CMK (cell line): Measurements from ENCODE around the gene SRP9.
"Not testable (repeated sequence)": the region's sequence is repeated elsewhere in the genome, so short reads cannot be mapped to it uniquely, and the experiment has no call there.

Source experiments
- DNase-seq: peaks from one replicate; pipeline ENCODE4 v3.0.0-alpha.2; 2010; ENCODE audit warnings: low read depth

Gene SRP9

DNA sequence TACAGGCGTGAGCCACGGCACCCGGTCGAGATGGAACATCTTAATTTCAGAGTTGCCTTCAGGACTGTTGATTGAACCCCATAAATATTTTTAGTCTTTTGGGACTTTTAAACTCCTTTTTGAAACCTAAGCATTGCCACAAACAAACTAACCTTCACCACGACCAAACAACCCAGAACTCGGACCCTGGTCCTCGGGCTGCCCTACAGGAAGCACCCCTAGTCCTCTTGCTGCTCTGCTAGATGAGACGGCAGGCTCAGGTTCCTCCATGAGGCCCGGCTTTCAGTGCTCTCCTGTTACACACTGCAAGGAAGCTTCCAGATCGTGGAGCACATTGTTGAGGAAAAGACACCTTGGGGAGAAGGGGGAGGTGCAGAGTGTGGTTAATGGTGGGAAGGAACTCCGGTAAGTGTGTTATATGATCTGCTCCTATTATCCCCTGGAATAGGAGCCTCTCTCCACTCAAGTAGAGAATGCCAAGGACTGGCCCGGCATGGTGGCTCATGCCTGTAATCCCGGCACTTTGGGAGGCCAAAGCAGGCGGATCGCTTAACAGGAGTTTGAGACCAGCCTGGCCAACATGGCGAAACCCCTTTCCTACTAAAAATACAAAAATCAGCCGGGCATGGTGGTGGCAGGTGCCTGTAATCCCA is 38.0 kb downstream of the SRP9 start:
- DNase-seq: no peak

DNA sequence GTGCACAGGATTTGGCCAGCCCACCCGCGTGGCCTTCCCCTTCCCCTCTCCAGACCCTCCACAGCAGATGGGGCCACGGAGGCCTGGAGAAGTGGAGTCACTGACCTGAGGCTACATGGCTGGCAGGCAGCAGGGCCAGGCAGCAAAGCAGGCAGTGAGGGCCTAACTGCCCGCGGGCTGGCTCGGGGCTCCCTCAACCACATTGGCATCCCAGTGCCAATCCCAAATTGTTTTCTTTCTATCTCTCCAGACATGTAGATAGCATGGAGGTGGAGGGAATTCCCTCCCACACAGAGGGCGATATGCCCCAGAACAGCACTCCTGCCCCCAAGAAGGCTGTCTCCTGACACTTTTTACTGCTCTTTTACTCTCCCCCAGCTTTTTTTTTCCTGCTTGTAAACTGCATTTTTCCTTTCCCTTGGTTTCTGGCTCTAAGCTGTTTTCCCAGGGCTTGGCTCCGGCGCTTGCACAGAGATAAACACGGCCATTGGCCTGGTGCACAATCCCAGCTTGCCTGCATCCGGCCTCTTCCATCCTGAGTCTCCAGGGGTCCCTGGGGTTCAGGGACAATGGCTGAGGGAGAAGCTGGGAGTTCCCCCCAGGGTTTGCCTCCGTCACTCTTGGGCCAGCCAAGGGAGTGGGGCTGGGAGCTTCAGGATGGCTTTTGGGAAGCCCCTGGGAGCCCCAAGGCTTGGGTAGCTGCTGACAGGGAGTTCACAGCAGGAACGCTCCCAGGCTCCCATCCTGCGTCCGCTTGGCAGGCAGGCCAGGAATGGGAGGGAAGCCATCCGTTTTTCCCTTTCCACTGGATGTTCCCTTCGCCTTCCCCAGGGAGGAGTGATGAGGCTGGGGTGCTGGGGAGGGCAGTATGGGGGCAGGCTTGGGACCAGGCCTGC is 39.3 kb downstream of the SRP9 start:
- no peak for DNase-seq

DNA sequence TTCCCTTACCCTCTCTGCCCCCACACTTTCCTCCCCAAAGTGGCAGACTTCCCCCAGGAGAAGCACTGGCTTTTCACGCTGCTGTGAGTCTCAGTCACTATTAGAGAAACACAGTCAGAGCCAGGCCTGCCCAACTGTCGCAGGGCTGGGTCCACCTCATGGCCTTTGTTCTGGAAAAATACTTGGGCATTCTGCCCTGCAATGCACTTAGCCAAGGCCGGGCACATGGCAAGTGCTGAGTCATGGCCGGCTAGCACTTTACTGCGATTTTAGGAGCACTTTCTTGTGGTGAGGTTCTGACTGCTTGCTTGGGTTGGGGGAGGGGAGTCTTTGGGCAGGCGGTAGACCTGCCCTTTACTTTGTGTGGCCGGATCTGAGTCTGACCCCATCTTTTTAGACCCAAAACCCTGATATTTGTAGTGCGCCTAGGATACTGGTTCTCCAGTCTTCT is 40.0 kb downstream of the SRP9 start:
- DNase-seq: no peak

DNA sequence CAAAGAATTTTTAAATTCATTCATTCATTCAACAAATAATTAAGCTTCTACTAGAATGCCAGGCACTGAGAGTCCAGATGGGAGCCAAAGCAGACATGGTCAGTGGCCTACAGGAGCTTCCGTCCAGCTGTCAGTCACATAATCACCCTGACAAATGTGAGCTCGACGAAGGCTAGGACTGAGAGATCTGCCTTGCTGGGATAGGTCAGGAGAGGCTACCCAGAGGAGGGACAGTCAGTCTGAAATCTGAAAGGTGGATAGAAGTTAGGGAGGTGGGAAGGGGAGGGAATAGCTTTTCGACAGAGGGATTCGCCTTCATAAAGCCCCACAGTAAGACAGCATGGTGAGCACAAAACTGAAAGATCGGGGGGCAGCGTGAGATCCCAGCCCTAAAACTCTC is 40.6 kb downstream of the SRP9 start:
- no peak for DNase-seq

DNA sequence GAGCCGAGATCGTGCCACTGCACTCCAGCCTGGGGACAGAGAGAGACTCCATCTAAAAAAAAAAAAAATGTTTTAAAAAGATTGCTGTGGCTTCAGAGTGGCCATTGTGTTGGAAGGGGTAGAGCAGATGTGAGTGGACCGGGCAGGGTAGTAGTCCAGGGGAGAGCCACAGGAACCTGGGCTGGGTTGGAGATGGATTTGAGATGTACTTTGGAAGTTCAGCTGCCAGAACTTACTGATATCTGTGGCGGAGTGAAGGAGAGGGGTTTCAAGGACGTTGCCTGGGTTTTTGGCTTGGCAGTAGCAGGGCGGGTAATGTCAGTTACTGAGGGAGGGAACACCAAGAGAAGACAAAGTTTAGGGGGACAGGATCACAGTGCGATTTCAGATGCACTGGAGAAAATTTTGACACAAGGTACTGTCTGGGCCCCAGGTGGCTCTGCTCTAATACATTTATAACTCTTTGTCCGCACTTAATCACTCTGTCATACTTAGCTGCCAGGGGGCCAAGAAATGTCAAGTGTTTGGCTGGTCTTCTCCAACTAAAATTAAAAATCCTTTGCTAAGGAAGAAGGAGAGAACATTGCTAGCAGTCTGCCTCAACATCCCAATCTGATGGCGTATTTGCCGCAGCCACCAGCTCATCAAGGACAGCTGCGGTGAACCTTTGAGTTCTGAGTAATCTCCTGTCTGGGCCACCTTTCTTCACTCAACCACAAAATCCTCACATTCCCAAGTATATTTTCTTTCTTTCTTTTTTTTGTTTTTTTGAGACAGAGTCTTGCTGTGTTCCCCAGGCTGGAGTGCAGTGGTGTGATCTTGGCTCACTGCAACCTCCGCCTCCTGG is 41.9 kb downstream of the SRP9 start:
- DNase-seq: no peak

DNA sequence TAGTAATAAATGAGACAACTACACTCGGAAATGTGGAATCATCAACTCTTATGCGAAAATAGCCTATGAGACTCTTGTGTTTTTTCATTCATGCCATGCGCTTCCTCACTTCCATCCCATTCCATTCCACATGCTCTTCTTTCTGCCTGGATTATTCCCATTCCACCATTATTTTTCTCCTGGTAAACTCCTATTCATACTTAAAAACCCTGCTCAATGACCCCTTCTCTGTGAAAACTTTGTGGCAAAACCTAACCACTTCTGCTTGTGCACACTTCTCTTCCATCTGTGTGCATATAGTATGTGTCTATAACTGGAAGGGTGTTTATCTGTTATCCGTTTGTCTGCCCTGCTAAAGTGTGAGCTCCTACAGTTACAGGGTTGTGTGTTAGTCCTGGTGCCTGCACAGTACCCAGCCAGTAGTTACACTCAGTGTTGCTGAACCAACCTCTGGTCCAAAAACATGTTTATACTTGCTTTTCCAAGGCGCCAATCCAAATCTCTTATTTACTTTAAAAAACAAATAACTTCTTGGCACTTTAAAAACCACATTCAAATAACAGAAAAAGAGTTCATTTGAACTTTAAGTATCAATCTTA is 43.0 kb downstream of the SRP9 start:
- DNase-seq: no peak

DNA sequence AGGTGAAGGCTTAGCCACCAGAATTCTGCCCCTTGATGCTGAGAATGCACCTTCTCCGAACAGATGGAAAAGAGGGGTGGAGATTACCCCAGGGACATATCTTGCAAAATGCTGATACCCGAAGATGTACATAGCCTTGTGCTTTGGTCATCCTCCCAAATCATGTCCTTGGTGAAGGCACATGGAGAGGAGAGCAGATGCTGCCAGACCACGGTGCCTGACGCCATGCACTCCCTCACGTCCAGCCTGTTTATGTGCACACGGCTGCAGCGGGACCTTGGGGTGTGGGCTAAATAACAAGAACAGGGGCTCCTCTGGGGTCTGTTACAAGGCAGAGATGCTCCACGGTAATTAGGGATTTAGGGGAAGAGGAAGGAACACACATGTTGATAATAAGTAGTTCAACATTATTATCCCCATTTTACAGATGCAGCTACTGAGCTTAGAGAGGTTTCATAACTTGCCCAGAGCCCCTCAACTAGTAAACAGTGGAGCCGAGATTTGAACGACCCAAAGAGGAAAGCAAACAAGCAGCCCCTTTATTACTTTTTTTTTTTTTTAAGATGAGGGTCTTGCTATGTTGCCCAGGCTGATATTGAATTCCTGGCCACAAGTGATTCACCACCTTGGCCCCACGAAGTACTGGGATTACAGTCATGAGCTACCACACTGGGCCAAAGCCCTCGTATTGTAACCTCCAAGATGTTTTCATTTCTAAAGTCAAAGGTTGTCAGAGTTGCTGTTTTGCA is 45.2 kb downstream of the SRP9 start:
- no peak for DNase-seq

DNA sequence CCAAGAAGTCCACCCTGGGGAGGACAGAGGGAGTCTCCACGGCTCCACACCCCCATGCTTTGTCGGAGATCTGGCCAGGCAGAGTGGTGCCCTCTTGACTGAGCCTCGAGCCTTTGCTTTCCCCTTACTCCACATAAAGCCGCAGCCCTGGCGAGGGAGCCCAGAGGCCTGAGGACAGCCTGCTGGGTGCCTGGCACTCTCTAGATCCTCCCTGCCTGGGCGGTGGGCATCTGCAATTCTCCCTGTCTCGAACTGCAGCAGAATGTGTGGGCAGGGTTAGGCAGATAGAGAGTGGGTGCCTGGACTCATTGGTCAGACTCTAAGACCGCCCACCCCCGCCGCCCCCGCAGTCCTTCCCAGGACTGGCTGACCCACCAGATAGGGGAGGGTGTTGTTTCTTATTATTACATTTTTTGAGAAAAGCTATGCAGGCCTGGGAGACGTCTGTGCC is 46.2 kb downstream of the SRP9 start:
- DNase-seq: no peak

DNA sequence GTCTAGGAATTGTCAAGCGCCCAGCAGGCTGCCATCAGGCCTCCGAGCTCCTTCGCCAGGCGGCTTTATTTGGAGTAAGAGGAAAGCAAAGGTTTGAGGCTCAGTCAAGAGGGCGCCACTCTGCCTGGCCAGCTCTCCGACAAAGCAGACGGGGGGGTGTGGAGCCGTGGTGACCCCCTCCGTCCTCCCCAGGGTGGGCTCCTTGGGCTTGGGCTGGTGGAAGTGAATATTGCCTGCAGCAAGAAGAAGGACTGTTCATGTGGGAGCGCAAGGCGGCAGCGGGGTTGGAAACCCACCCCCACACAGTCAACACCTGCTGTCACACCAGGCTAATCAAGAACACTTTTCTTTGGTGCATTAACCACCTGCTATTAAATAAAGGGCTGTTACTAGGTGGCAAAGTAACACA is 46.9 kb downstream of the SRP9 start:
- no peak for DNase-seq

DNA sequence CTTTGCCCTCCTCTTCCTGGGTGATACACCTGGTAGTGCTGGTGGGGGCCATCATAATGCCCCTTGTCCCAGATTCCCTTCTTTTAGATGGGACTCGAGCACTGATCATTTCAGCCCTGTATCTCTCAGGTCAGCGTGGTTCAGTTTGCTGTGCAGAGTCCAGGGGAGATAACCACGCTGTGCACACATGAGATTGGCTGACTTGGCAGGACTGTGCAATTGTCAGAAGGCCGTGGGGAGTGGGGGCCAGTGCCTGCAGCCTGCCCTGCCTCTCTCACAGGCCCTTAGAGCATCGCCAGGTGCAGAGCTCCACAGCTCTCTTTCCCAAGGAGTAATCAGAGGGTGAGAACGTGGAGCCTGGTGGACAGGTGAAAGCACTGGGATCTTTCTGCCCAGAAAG is 47.5 kb downstream of the SRP9 start:
- no peak for DNase-seq

DNA sequence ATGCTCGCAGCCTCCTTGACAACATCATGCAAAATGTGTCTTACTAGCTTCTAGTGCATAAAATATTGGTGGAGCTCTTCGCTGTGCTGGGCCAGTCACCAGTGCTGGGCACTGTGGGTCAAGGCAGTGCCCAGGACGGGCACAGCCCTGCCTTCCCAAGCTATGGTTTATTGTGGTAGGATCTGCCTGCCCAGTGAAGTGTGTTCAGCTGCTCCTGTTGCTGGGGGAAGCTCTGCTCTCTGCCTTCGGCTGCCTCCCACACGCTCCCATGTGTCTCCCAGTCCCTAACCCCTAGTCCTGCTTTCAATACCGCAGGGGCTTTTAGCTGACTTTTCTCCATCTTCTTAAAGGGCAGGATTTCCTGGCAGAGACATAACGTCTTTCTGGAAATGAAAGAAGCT is 48.0 kb downstream of the SRP9 start:
- no peak for DNase-seq

DNA sequence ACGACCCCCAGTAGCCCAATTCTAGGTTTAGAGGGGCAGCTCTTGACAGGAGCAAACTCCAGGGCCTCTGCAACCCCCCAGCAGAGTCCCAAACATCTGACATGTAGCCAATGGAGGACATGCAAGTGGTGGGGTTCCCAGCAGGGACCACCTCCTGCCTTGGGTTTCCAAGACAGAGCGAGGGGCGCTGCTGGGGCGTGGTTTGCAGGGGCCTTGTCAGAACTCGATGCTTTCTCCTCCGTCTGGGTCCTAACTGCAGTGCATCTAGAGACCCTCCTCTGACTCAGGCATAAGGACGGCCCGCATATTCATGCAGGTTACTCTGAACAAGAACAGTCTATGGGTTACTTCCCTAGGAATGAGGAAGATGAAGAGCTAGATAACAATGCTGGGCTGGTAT is 49.5 kb downstream of the SRP9 start:
- DNase-seq: no peak

DNA sequence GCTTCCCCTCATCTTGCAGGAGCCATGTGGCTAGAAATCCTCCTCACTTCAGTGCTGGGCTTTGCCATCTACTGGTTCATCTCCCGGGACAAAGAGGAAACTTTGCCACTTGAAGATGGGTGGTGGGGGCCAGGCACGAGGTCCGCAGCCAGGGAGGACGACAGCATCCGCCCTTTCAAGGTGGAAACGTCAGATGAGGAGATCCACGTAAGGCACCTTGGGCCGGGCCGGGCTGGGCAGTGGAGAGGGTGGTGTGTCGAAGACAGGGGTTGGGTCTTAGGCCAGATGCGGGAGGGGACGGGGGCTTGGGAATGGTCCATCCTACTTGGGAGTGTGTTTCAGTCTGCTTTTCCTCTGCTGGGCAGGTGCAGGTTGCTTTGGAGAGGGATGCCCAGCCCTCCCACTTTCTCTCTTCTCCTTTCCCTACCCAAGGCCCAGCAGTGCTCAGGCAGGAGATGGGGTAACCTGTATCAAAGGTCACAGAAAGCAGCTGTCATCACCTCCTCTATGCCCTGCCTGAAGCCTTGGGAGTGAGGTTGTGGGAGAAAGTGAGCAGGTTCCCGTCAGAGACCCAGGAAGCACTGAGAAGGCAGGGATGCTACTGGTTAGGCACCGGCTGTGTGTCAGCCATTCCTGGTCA is 51.2 kb downstream of the SRP9 start:
- no peak for DNase-seq

DNA sequence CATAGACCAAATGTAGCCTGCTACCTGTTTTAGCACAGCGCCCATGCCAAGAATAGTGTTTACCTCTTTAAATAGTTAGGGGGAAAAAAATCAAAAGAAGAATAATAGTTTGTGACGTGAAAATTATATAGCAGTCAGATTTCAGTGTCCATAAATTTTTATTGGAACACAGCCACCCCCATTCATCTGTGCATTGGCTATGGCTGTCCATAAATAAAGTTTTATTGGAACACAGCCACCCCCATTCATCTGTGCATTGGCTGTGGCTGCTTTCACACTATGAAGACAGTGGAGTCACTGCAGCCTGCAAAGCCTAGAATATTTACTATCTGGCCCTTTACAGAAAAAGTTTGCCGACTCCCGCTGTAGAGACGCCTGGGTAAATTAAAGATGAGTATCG is 53.2 kb downstream of the SRP9 start:
- DNase-seq: no peak

DNA sequence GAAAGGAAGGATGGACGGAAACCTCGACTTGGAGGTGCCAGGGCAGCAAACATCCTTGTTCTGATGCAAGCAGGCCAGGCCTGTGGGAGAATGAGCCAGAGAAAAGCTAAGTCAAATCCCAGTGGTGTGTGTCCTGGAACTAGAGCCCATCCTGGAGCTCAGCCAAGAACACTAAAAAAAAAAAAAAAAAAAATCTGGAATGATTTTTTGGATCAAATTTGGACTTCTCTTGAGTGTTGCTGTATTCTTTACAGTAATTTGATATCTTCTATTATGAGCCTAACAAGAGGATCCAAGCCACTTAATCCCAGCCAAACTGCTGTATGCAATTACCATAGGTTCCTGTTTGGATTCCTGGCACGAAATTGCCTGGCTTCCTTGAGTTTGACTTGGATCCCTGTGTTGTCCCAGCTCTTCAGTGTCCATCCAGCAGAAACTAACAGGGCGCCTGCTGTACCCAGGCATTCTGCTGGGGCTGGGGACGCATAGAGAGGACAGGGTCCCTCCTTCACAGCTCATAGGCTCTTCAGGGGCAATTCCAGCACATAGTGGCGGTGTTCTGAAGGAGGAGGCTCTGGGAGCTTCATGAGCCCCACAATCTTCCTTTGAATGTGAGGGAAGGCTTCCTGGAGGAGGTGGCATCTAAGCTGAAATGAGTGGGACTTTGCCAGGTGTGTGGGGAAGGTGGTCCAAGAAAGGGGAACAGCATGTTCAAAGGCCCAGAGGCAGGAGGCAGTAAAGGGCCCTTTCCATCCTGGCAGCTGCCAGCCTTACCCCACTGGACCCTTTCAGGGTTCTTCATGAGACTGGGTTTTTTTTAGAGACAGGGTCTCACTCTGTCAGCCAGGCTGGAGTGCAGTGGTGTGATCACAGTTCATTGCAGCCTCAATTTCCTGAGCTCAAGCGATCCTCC is 57.0 kb downstream of the SRP9 start:
- DNase-seq: no peak

DNA sequence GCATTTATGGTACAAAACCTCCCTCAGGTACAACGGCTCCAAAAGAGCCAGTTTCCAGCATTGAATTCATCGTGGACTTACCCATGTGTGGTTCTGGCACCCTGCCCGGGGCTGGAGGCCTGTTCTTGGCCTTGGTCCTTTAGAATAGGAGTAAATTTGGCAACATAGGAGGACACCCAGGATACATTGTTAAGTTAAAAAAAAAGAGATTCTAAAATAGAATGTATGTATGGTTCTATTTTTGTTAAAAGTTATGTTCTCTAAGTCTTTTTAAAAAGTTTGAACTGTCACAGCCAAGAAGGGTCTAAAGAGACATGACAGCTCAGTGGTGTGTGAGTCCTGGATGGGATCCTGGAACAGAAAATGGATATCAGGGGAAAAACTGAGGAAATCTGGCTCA is 58.2 kb downstream of the SRP9 start:
- no peak for DNase-seq

DNA sequence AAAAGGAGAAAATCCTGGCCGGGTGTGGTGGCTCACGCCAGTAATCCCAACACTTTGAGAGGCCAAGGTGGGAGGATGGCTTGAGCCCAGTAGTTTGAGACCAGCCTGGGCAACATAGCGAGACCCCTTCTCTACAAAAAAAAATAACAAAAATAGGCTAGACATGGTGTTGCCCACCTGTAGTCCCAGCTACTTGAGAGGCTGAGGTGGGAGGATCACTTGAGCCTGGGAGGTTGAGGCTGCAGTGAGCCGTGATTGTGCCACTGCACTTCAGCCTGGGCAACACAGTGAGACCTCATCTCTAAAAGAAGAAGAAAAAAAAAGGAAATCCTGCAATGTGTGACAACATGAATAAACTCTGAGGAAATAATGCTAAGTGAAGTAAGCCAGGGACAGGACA is 58.7 kb downstream of the SRP9 start:
- not testable (repeated sequence) for DNase-seq

DNA sequence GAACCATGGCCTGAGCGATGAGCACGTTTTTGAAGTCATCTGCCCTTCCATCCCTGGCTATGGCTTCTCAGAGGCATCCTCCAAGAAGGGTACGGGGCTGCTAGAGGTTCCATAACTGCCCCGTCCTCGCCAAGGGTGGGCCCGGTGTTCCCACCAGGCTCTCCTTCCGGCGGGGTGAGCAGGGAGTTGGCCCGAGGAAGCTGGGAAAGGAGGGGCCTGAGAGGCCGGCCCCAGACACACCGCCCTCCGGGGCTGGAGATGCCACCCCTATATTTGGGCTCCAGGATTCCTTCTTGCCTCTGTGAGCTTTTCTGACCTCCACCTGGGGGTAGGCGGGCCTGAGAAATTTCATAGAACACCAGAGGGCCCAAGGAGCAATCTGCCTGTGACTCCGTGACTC is 61.2 kb downstream of the SRP9 start:
- no peak for DNase-seq
